Naive thymus-derived CD4-positive, alpha-beta T cell (primary cell): ENCODE measurements around the gene SPECC1. TPM values are rescaled to one million over a fixed set of nuclear protein-coding genes. Genes with fewer than 3 reads are reported as not detected.

Source experiments
- ATAC-seq: fragments of 150-1000 bp; cut with Tn5 transposase; 2 replicates; pipeline ENCODE4 v1.10.0; 2021; ENCODE audit warnings: mild to moderate bottlenecking, moderate library complexity
- CTCF ChIA-PET: fragments of 350-600 bp; sonication (Branson Sonifier 250); formaldehyde crosslinking; loops from one replicate; lab custom pipeline; 2021; ENCODE audit warnings: antibody characterized with exemption; lab: Charles Lee
- POLR2A ChIA-PET: fragments of 350-600 bp; sonication (Branson Sonifier 250); formaldehyde crosslinking; loops from one replicate; lab custom pipeline; 2021; ENCODE audit warnings: antibody characterized with exemption, inconsistent platforms; lab: Charles Lee
- DNase-seq, 9 donors: peaks; one replicate each; pipeline versions ENCODE4 v3.0.0 to v3.0.0-alpha.2; 2020 to 2022; ENCODE audit warnings: mixed read lengths in 1 of 9
- H3K27ac ChIP-seq: one replicate; pipeline ENCODE4 v1.7.0; 2013; ENCODE audit warnings: mild to moderate bottlenecking, low read depth, low read length, moderate library complexity
- H3K27me3 ChIP-seq, 2 donors: one replicate each; pipeline ENCODE4 v1.7.0; 2013; ENCODE audit warnings: low read length in 2 of 2, mild to moderate bottlenecking in 2 of 2, moderate library complexity in 2 of 2; ENCODE audit not compliant: control insufficient read depth in 2 of 2, insufficient read depth in 2 of 2
- H3K36me3 ChIP-seq, 3 experiments: 1 replicate in 2 of 3; 2 replicates in 1 of 3; pipeline ENCODE4 v1.7.0; 2013; ENCODE audit warnings: low read length in 3 of 3, mild to moderate bottlenecking in 3 of 3, moderate library complexity in 1 of 3; ENCODE audit not compliant: insufficient read depth in 3 of 3, control insufficient read depth in 2 of 3
- H3K4me1 ChIP-seq, 2 donors: one replicate each; pipeline ENCODE4 v1.7.0; 2013; ENCODE audit warnings: low read length in 2 of 2, mild to moderate bottlenecking in 2 of 2, moderate library complexity in 1 of 2; ENCODE audit not compliant: control insufficient read depth in 2 of 2, insufficient read depth in 2 of 2
- H3K4me3 ChIP-seq: 2 replicates; pipeline ENCODE4 v1.7.0; 2013; ENCODE audit warnings: mild to moderate bottlenecking, low read length
- H3K9me3 ChIP-seq, 3 experiments: 1 replicate in 2 of 3; 2 replicates in 1 of 3; pipeline ENCODE4 v1.7.0; 2013; ENCODE audit warnings: low read length in 3 of 3; ENCODE audit not compliant: control insufficient read depth in 2 of 3
- H3K27ac Mint-ChIP-seq, 9 donors: one replicate each; pipeline ENCODE4 v1.8.0; 2020 to 2022; ENCODE audit warnings: mixed read lengths in 9 of 9, mild to moderate bottlenecking in 8 of 9, moderate library complexity in 5 of 9, inconsistent platforms in 2 of 9
- H3K27me3 Mint-ChIP-seq, 5 donors: one replicate each; pipeline ENCODE4 v1.8.0; 2021 to 2022; ENCODE audit warnings: mixed read lengths in 5 of 5, mild to moderate bottlenecking in 1 of 5
- H3K36me3 Mint-ChIP-seq, 5 donors: one replicate each; pipeline ENCODE4 v1.8.0; 2020 to 2022; ENCODE audit warnings: mixed read lengths in 5 of 5, mild to moderate bottlenecking in 3 of 5, inconsistent platforms in 1 of 5
- H3K4me1 Mint-ChIP-seq, 7 donors: one replicate each; pipeline ENCODE4 v1.8.0; 2020 to 2022; ENCODE audit warnings: mixed read lengths in 7 of 7, mild to moderate bottlenecking in 3 of 7, inconsistent platforms in 1 of 7
- H3K4me3 Mint-ChIP-seq, 10 donors: one replicate each; pipeline ENCODE4 v1.8.0; 2020 to 2022; ENCODE audit warnings: mild to moderate bottlenecking in 10 of 10, mixed read lengths in 10 of 10, moderate library complexity in 6 of 10, inconsistent platforms in 2 of 10
- H3K9me3 Mint-ChIP-seq, 11 donors: one replicate each; pipeline ENCODE4 v1.8.0; 2020 to 2022; ENCODE audit warnings: mixed read lengths in 11 of 11, mild to moderate bottlenecking in 4 of 11, inconsistent platforms in 1 of 11, moderate library complexity in 1 of 11
- intact Hi-C, 2 donors: fragments of 100-400 bp; cut with micrococcal nuclease; formaldehyde crosslinking; loops; one replicate each; pipeline ENCODE4 v1.15.1; 2023
- polyA plus RNA-seq, 2 donors: library from polyadenylated mRNA; unstranded; fragments of 300-500 nt; fragmentation: Illumina TruSeq; gene quantifications; one replicate each; pipeline ENCODE4 v1.2.3, GENCODE V29; 2021
- total RNA-seq, 6 experiments: library from RNA in 5 of 6; stranded (reverse) in 5 of 6; gene quantifications; 1 replicate in 5 of 6; 2 replicates in 1 of 6; pipeline ENCODE4 v1.2.3 and lab custom pipeline; 2021 to 2026

Gene SPECC1
- total and polyA plus RNA-seq, 7 experiments from 2014 or later: 1.2 to 37.5 (median 4.7) TPM

- Mint-ChIP-seq H3K36me3 (no peaks in the 10 kb centered on the region), H3K4me1 (peaks cover 0 to 3% (median 0%) of the 10 kb centered on the region in 7 donors), H3K27me3 (peaks cover 0 to 20% (median 0%) of the 10 kb centered on the region in 5 donors), H3K4me3 (no peak overlapping the region), H3K9me3 (no peaks in the 10 kb centered on the region), H3K27ac (no peak overlapping the region)
- Histone ChIP-seq H3K4me3 (no peak overlapping the region), H3K27me3 (no peaks in the 10 kb centered on the region), H3K9me3 (no peaks in the 10 kb centered on the region), H3K27ac (no peak overlapping the region), H3K36me3 (no peaks in the 10 kb centered on the region), H3K4me1 (no peaks in the 10 kb centered on the region)
- ATAC-seq (no peak), DNase-seq (no peak)
- ChIA-PET POLR2A (no interaction called here), CTCF (interaction anchor here (2.6 kb wide), 1 partner anchor 125 kb away, joined by 20 read pairs; no protein-coding TSS in a partner anchor)
- intact Hi-C loops: loop anchor here in 1 of 2 donors (5.0 kb wide), 1 partner anchor 606 kb away; no protein-coding TSS in a partner anchor
These were observed 109.1 kb downstream of the SPECC1 start for GRCh38 chr17:20118280-20118679.

- Mint-ChIP-seq H3K4me1 (peaks cover 0 to 3% (median 0%) of the 10 kb centered on the region in 7 donors), H3K27ac (no peak overlapping the region), H3K27me3 (peaks cover 0 to 12% (median 0%) of the 10 kb centered on the region in 5 donors), H3K4me3 (no peak overlapping the region), H3K36me3 (no peaks in the 10 kb centered on the region), H3K9me3 (no peaks in the 10 kb centered on the region)
- no peak for DNase-seq
- Histone ChIP-seq H3K4me3 (no peak overlapping the region), H3K4me1 (no peaks in the 10 kb centered on the region), H3K36me3 (no peaks in the 10 kb centered on the region), H3K9me3 (no peaks in the 10 kb centered on the region), H3K27ac (no peak overlapping the region), H3K27me3 (no peaks in the 10 kb centered on the region)
- ChIA-PET POLR2A (no interaction called here), CTCF (interaction anchor here (0.6 to 1.8 kb wide), 8 partner anchors 12 to 307 kb away, joined by 3 to 12 read pairs (median 4); no protein-coding TSS in a partner anchor)
- no peak for ATAC-seq
- intact Hi-C loops: loop anchor here (1.0 to 5.0 kb wide), 5 partner anchors 34 to 200 kb away; no protein-coding TSS in a partner anchor
These were observed 111.7 kb downstream of the SPECC1 start for GRCh38 chr17:20120836-20121235.

- H3K4me3 Mint-ChIP-seq: no peak overlapping the region
- H3K36me3 ChIP-seq: no peaks in the 10 kb centered on the region
- no peaks in the 10 kb centered on the region for H3K9me3 ChIP-seq
- no peaks in the 10 kb centered on the region for H3K9me3 Mint-ChIP-seq
- H3K27ac Mint-ChIP-seq: no peak overlapping the region
- peak; percentile 80 for ATAC-seq
- intact Hi-C loops: loop anchor here (1.0 to 5.0 kb wide), 5 partner anchors 33 to 200 kb away; no protein-coding TSS in a partner anchor
- H3K4me3 ChIP-seq: no peak overlapping the region
- peak; percentile 42 to 71 (median 64) for DNase-seq
- peaks cover 0 to 18% (median 0%) of the 10 kb centered on the region in 5 donors for H3K27me3 Mint-ChIP-seq
- CTCF ChIA-PET: interaction anchor here (0.6 to 2.0 kb wide), 11 partner anchors 12 to 200 kb away, joined by 3 to 22 read pairs (median 4); no protein-coding TSS in a partner anchor
- H3K4me1 Mint-ChIP-seq: peaks cover 0 to 3% (median 0%) of the 10 kb centered on the region in 7 donors
- H3K4me1 ChIP-seq: no peaks in the 10 kb centered on the region
- no peak overlapping the region for H3K27ac ChIP-seq
- POLR2A ChIA-PET: no interaction called here
- H3K36me3 Mint-ChIP-seq: no peaks in the 10 kb centered on the region
- no peaks in the 10 kb centered on the region for H3K27me3 ChIP-seq
These were observed 112.4 kb downstream of the SPECC1 start for GRCh38 chr17:20121359-20122253.

- no peaks in the 10 kb centered on the region for H3K9me3 ChIP-seq
- Mint-ChIP-seq H3K36me3 (no peaks in the 10 kb centered on the region), H3K9me3 (no peaks in the 10 kb centered on the region), H3K27ac (no peak overlapping the region), H3K4me3 (no peak overlapping the region), H3K27me3 (peaks cover 0 to 18% (median 0%) of the 10 kb centered on the region in 5 donors), H3K4me1 (no peaks in the 10 kb centered on the region)
- DNase-seq (no peak), ATAC-seq (no peak)
- no peaks in the 10 kb centered on the region for H3K27me3 ChIP-seq
- intact Hi-C loops: loop anchor here in 1 of 2 donors (5.0 kb wide), 1 partner anchor 35 kb away; no protein-coding TSS in a partner anchor
- POLR2A ChIA-PET: no interaction called here
- CTCF ChIA-PET: interaction anchor here (0.6 to 2.0 kb wide), 7 partner anchors 34 to 200 kb away, joined by 3 to 22 read pairs (median 4); no protein-coding TSS in a partner anchor
- H3K36me3 ChIP-seq: no peaks in the 10 kb centered on the region
- H3K27ac ChIP-seq: no peak overlapping the region
- H3K4me1 ChIP-seq: no peaks in the 10 kb centered on the region
- H3K4me3 ChIP-seq: no peak overlapping the region
These were observed 113.2 kb downstream of the SPECC1 start for GRCh38 chr17:20122254-20122879.

GRCh38 chr17:20123209-20123608 is 114.0 kb downstream of the SPECC1 start:
- Mint-ChIP-seq H3K27me3 (peaks cover 0 to 25% (median 0%) of the 10 kb centered on the region in 5 donors), H3K4me1 (no peaks in the 10 kb centered on the region), H3K4me3 (no peak overlapping the region), H3K9me3 (no peaks in the 10 kb centered on the region), H3K36me3 (no peaks in the 10 kb centered on the region), H3K27ac (no peak overlapping the region)
- ATAC-seq (no peak), DNase-seq (no peak)
- Histone ChIP-seq H3K27me3 (no peaks in the 10 kb centered on the region), H3K4me3 (no peak overlapping the region), H3K36me3 (no peaks in the 10 kb centered on the region), H3K9me3 (no peaks in the 10 kb centered on the region), H3K27ac (no peak overlapping the region), H3K4me1 (no peaks in the 10 kb centered on the region)
- POLR2A ChIA-PET: no interaction called here
- intact Hi-C loops: loop anchor here in 1 of 2 donors (5.0 kb wide), 1 partner anchor 34 kb away; no protein-coding TSS in a partner anchor
- CTCF ChIA-PET: interaction anchor here (2.0 kb wide), 1 partner anchor 103 kb away, joined by 22 read pairs; no protein-coding TSS in a partner anchor

- ATAC-seq: no peak
- no peaks in the 10 kb centered on the region for H3K36me3 Mint-ChIP-seq
- no peaks in the 10 kb centered on the region for H3K9me3 ChIP-seq
- no peaks in the 10 kb centered on the region for H3K4me1 ChIP-seq
- no peaks in the 10 kb centered on the region for H3K27me3 ChIP-seq
- peaks cover 0 to 29% (median 0%) of the 10 kb centered on the region in 5 donors for H3K27me3 Mint-ChIP-seq
- no peaks in the 10 kb centered on the region for H3K4me1 Mint-ChIP-seq
- H3K27ac Mint-ChIP-seq: no peak overlapping the region
- no peaks in the 10 kb centered on the region for H3K9me3 Mint-ChIP-seq
- DNase-seq: no peak
- no peaks in the 10 kb centered on the region for H3K36me3 ChIP-seq
- intact Hi-C loops: no loop called here
- CTCF ChIA-PET: interaction anchor here (1.2 kb wide), 1 partner anchor 101 kb away, joined by 4 read pairs; no protein-coding TSS in a partner anchor
- H3K4me3 ChIP-seq: no peak overlapping the region
- POLR2A ChIA-PET: no interaction called here
- H3K27ac ChIP-seq: no peak overlapping the region
- H3K4me3 Mint-ChIP-seq: no peak overlapping the region
These were observed 116.6 kb downstream of the SPECC1 start for GRCh38 chr17:20125724-20126123.
